Right atrium auricular region (tissue), 2 donors: ENCODE measurements around the gene FAM221A. TPM values are rescaled to one million over a fixed set of nuclear protein-coding genes. Genes with fewer than 3 reads are reported as not detected.

Experiments used
- DNase-seq: peaks from one replicate; pipeline ENCODE4 v3.0.0-alpha.2; 2019; ENCODE audit warnings: low spot score
- H3K27ac ChIP-seq, 2 donors: fragments of 200-600 bp; sonication (generic); 1 replicate in 1 of 2; 2 replicates in 1 of 2; pipeline ENCODE4 v1.5.1; 2016 to 2019
- H3K27me3 ChIP-seq, 2 donors: fragments of 200-600 bp; sonication (generic); one replicate each; pipeline versions ENCODE4 v1.5.1 to v1.6.0; 2017 to 2019
- H3K36me3 ChIP-seq: fragments of 200-600 bp; sonication (generic); one replicate; pipeline ENCODE4 v1.5.1; 2016
- H3K4me1 ChIP-seq, 2 donors: fragments of 200-600 bp; sonication (generic); one replicate each; pipeline versions ENCODE4 v1.5.1 to v1.6.0; 2017 to 2019
- H3K4me3 ChIP-seq, 2 donors: fragments of 200-600 bp; sonication (generic); 1 replicate in 1 of 2; 2 replicates in 1 of 2; pipeline ENCODE4 v1.5.1; 2017 to 2019; ENCODE audit warnings: mild to moderate bottlenecking in 1 of 2, moderate library complexity in 1 of 2
- H3K9me3 ChIP-seq, 2 donors: fragments of 200-600 bp; sonication (generic); one replicate each; pipeline ENCODE4 v1.5.1; 2019
- CTCF ChIP-seq, 2 donors: fragments of 200-600 bp; sonication (generic); IDR thresholded peaks; one replicate each; pipeline ENCODE4 v1.5.1; 2019; ENCODE audit warnings: antibody characterized with exemption in 2 of 2
- total RNA-seq, 2 donors: library from RNA; depleted of rRNA; stranded (reverse); fragments of >200 nt; gene quantifications; one replicate each; pipeline ENCODE4 v1.1.0, GENCODE V29; 2016

The FAM221A gene
- total RNA-seq, 2 donors from 2014 or later: 5.5 to 6.5 TPM

GRCh38 chr7:23689165-23689564, 9.2 kb downstream of the FAM221A start:
- no peak for DNase-seq
- peaks cover 0 to 8% of the 10 kb centered on the region in 2 donors for H3K4me1 ChIP-seq
- peaks cover 25% of the 10 kb centered on the region for H3K36me3 ChIP-seq
- no peaks in the 10 kb centered on the region for H3K9me3 ChIP-seq
- H3K4me3 ChIP-seq: no peak overlapping the region
- H3K27ac ChIP-seq: no peak overlapping the region
- H3K27me3 ChIP-seq: no peaks in the 10 kb centered on the region
- TF ChIP-seq CTCF (IDR thresholded peaks at IDR 0.05): no peak

GRCh38 chr7:23691320-23691719, 11.3 kb downstream of the FAM221A start:
- no peaks in the 10 kb centered on the region for H3K9me3 ChIP-seq
- H3K4me3 ChIP-seq: no peak overlapping the region
- H3K27me3 ChIP-seq: no peaks in the 10 kb centered on the region
- H3K36me3 ChIP-seq: peaks cover 26% of the 10 kb centered on the region
- TF ChIP-seq CTCF (IDR thresholded peaks at IDR 0.05): no peak
- no peak for DNase-seq
- no peaks in the 10 kb centered on the region for H3K4me1 ChIP-seq
- H3K27ac ChIP-seq: no peak overlapping the region

GRCh38 chr7:23693224-23693623, 13.2 kb downstream of the FAM221A start:
- no peak for DNase-seq
- H3K4me3 ChIP-seq: no peak overlapping the region
- H3K9me3 ChIP-seq: no peaks in the 10 kb centered on the region
- H3K36me3 ChIP-seq: peaks cover 26% of the 10 kb centered on the region
- no peak for TF ChIP-seq CTCF (IDR thresholded peaks at IDR 0.05)
- no peaks in the 10 kb centered on the region for H3K27me3 ChIP-seq
- no peaks in the 10 kb centered on the region for H3K4me1 ChIP-seq
- H3K27ac ChIP-seq: no peak overlapping the region

GRCh38 chr7:23696916-23697441, 17.0 kb downstream of the FAM221A start:
- TF ChIP-seq CTCF (IDR thresholded peaks at IDR 0.05): peak; percentile 40 to 69
- Histone ChIP-seq H3K27ac (no peak overlapping the region), H3K36me3 (peaks cover 15% of the 10 kb centered on the region), H3K4me3 (no peak overlapping the region), H3K9me3 (no peaks in the 10 kb centered on the region), H3K27me3 (no peaks in the 10 kb centered on the region), H3K4me1 (no peaks in the 10 kb centered on the region)
- DNase-seq: no peak

DNA sequence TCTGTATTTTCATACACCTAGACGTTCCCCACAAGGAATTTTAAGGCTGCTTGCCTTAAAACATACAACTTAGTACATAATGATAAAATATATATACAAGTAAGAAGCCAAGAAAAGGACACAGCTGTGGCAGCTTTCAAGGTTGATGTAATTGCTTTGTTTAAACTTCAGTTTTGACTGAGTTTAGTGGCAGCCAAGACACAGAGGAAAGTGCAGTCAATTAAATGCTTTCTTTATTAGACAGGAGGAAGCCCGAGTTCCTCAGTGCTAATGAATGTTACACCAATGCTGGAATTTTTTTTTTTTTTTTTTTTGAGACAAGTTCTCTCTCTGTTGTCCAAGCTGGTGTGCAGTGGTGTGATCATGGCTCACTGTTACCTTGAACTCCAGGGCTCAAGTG, 18.8 kb downstream of the FAM221A start:
- no peaks in the 10 kb centered on the region for H3K4me1 ChIP-seq
- DNase-seq: no peak
- H3K36me3 ChIP-seq: peaks cover 16% of the 10 kb centered on the region
- no peak overlapping the region for H3K27ac ChIP-seq
- no peaks in the 10 kb centered on the region for H3K9me3 ChIP-seq
- no peak for TF ChIP-seq CTCF (IDR thresholded peaks at IDR 0.05)
- no peaks in the 10 kb centered on the region for H3K27me3 ChIP-seq
- H3K4me3 ChIP-seq: no peak overlapping the region

GRCh38 chr7:23700046-23700445, 20.0 kb downstream of the FAM221A start:
- no peak overlapping the region for H3K27ac ChIP-seq
- no peak overlapping the region for H3K4me3 ChIP-seq
- H3K27me3 ChIP-seq: no peaks in the 10 kb centered on the region
- TF ChIP-seq CTCF (IDR thresholded peaks at IDR 0.05): no peak
- H3K4me1 ChIP-seq: no peaks in the 10 kb centered on the region
- H3K36me3 ChIP-seq: peaks cover 17% of the 10 kb centered on the region
- no peaks in the 10 kb centered on the region for H3K9me3 ChIP-seq
- DNase-seq: no peak
